Endothelial cell of umbilical vein (primary cell): ENCODE data around the gene PIM1. TPM values are rescaled to one million over a fixed set of nuclear protein-coding genes. Genes with fewer than 3 reads are reported as not detected.

ENCODE experiments used
- BruUV-seq: library from RNA; stranded (reverse); fragments of 400-500 nt; replicated peaks from 2 replicates; lab custom pipeline; 2021; lab: Mats Ljungman, UMichigan
- CTCF ChIA-PET: fragments of 300-600, 350-600 bp; sonication (Branson Sonifier 250); formaldehyde crosslinking; loops from one replicate; lab custom pipeline; 2021; ENCODE audit warnings: antibody characterized with exemption, inconsistent platforms; lab: Charles Lee
- POLR2A ChIA-PET: fragments of 300-600, 350-600 bp; sonication (Branson Sonifier 250); formaldehyde crosslinking; loops from one replicate; lab custom pipeline; 2021; ENCODE audit warnings: antibody characterized with exemption, inconsistent platforms; lab: Charles Lee
- DNase-seq: peaks from one replicate; pipeline ENCODE4 v3.0.0-alpha.2; 2011; ENCODE audit warnings: low read depth, low spot score
- FAIRE-seq: peaks from 2 replicates; lab custom pipeline; 2011; peaks lifted over from hg19 to GRCh38; lab: Jason Lieb, UNC
- H2AFZ ChIP-seq: 2 replicates; pipeline ENCODE4 v1.6.0; 2012; ENCODE audit warnings: low read depth, low read length, control low read depth, inconsistent platforms
- H3K27ac ChIP-seq: 2 replicates; pipeline ENCODE4 v1.5.1; 2011; ENCODE audit warnings: low read depth, mild to moderate bottlenecking, control low read depth, low read length, moderate library complexity; ENCODE audit not compliant: insufficient read depth
- H3K27me3 ChIP-seq, 2 experiments: 2 replicates each; pipeline versions ENCODE4 v1.6.0 to v1.6.1; 2011; ENCODE audit warnings: low read length in 2 of 2, mixed read lengths in 1 of 2; ENCODE audit not compliant: control insufficient read depth in 2 of 2, insufficient read depth in 2 of 2
- H3K36me3 ChIP-seq, 2 experiments: 2 replicates in 1 of 2; 3 replicates in 1 of 2; pipeline ENCODE4 v1.5.1; 2011; ENCODE audit warnings: low read length in 2 of 2, mild to moderate bottlenecking in 1 of 2, moderate library complexity in 1 of 2; ENCODE audit not compliant: control insufficient read depth in 2 of 2, insufficient read depth in 2 of 2; ENCODE audit errors: extremely low read depth in 1 of 2
- H3K4me1 ChIP-seq: 3 replicates; pipeline ENCODE4 v1.5.1; 2011; ENCODE audit warnings: mild to moderate bottlenecking, low read length; ENCODE audit not compliant: control insufficient read depth, insufficient read depth; ENCODE audit errors: extremely low read depth
- H3K4me2 ChIP-seq: 2 replicates; pipeline ENCODE4 v1.6.1; 2011; ENCODE audit warnings: low read length, control low read depth, mixed read lengths; ENCODE audit not compliant: insufficient read depth
- H3K4me3 ChIP-seq, 3 experiments: fragments of 200-600 bp in 1 of 3; sonication (generic), shearing (Covaris generic) in 1 of 3; replicated peaks in 1 of 3; 2 replicates each; pipeline ENCODE4 v1.5.1; 2011 to 2016; ENCODE audit warnings: control low read depth in 3 of 3, low read length in 3 of 3, mild to moderate bottlenecking in 2 of 3, inconsistent platforms in 1 of 3, low read depth in 1 of 3, moderate library complexity in 1 of 3; ENCODE audit not compliant: insufficient read depth in 1 of 3
- H3K79me2 ChIP-seq: 2 replicates; pipeline ENCODE4 v1.6.0; 2012; ENCODE audit warnings: low read length, inconsistent platforms; ENCODE audit not compliant: control insufficient read depth, insufficient read depth
- H3K9ac ChIP-seq: replicated peaks from 2 replicates; pipeline ENCODE3; 2011; ENCODE audit warnings: low read length, control low read depth; ENCODE audit not compliant: insufficient read depth; ENCODE audit errors: extremely low read depth
- H3K9me1 ChIP-seq: replicated peaks from 3 replicates; pipeline ENCODE4 v1.6.0; 2011; ENCODE audit warnings: mild to moderate bottlenecking, low read length; ENCODE audit not compliant: control insufficient read depth, insufficient read depth; ENCODE audit errors: extremely low read depth
- H3K9me3 ChIP-seq: replicated peaks from 2 replicates; pipeline ENCODE4 v1.5.1; 2012; ENCODE audit warnings: low read length, inconsistent platforms; ENCODE audit not compliant: control insufficient read depth, insufficient read depth
- H4K20me1 ChIP-seq: replicated peaks from 2 replicates; pipeline ENCODE3; 2011; ENCODE audit warnings: mild to moderate bottlenecking, low read length; ENCODE audit not compliant: control insufficient read depth, insufficient read depth; ENCODE audit errors: extremely low read depth
- CTCF ChIP-seq, 2 donors: IDR thresholded peaks; 1 replicate in 1 of 2; 2 replicates in 1 of 2; pipeline ENCODE4 v1.5.1; 2011; ENCODE audit warnings: low read length in 2 of 2, mild to moderate bottlenecking in 2 of 2, moderate library complexity in 2 of 2, control low read depth in 1 of 2, inconsistent platforms in 1 of 2, low read depth in 1 of 2; ENCODE audit not compliant: insufficient read depth in 1 of 2; ENCODE audit errors: extremely low read depth in 1 of 2
- JUN ChIP-seq: IDR thresholded peaks from 2 replicates; pipeline ENCODE4 v1.6.1; 2011; ENCODE audit warnings: borderline replicate concordance, low read depth; ENCODE audit not compliant: insufficient read length, insufficient read depth
- MAX ChIP-seq: IDR thresholded peaks from 2 replicates; pipeline ENCODE4 v1.6.1; 2011; ENCODE audit not compliant: insufficient read depth, insufficient read length
- POLR2AphosphoS5 ChIP-seq: IDR thresholded peaks from 2 replicates; pipeline ENCODE4 v1.6.1; 2012; ENCODE audit warnings: low read depth, mild to moderate bottlenecking, control low read depth, low read length, moderate library complexity; ENCODE audit not compliant: insufficient read depth
- dilution Hi-C: fragments of 300-500 bp; cut with MboI; formaldehyde crosslinking; loops from one replicate; pipeline ENCODE4 v1.15.0; 2019; ENCODE audit warnings: low sequenced_read_pairs; ENCODE audit not compliant: extremely low pct_ligation_motif_present
- intact Hi-C: fragments of 100-400 bp; cut with micrococcal nuclease; formaldehyde crosslinking; loops from one replicate; pipeline ENCODE4 v1.10.0; 2022
- polyA plus RNA-seq, 4 experiments: library from polyadenylated mRNA; depleted of rRNA in 3 of 4; stranded (reverse) in 3 of 4; unstranded in 1 of 4; fragments of >200 nt; gene quantifications; 2 replicates each; pipeline versions ENCODE4 v1.2.1 to v1.2.3, GENCODE V29; 2011 to 2012; ENCODE audit warnings: missing spikeins in 1 of 4
- total RNA-seq: library from RNA; stranded (reverse); gene quantifications from 2 replicates; pipeline ENCODE4 v1.2.3, GENCODE V29; 2021

PIM1 gene
- total and polyA plus RNA-seq, 2 donors (not counting 3 experiments of a cell fraction or from before 2014, with no cell fraction given), result 9.2 to 11.3 TPM

- dilution Hi-C loops (no loop called here), intact Hi-C loops (loop anchor here (1.0 kb wide), 6 partner anchors 38 to 287 kb away; partner anchors contain the start of gene C6orf89)
- peak overlapping the region; percentile 61 to 95 (median 74) for H3K4me3 ChIP-seq
- DNase-seq, result peak; percentile 89
- H3K4me1 ChIP-seq, result peaks cover 22% of the 10 kb centered on the region
- H3K9me1 ChIP-seq, result no peaks in the 10 kb centered on the region
- BruUV-seq, result no TSS peak
- no peaks in the 10 kb centered on the region for H3K27me3 ChIP-seq
- FAIRE-seq, result peak; percentile 93
- peaks cover 5 to 15% of the 10 kb centered on the region in 2 experiments for H3K36me3 ChIP-seq
- H3K79me2 ChIP-seq, result peaks cover 2% of the 10 kb centered on the region
- peak; percentile 83 to 92 for TF ChIP-seq CTCF (IDR thresholded peaks at IDR 0.05; ENCODE audit: extremely low read depth in 1 of 2, insufficient read depth in 1 of 2, low read depth in 1 of 2, low read length in 2 of 2)
- peak; percentile 86 for TF ChIP-seq MAX
- peak; percentile 53 for TF ChIP-seq POLR2AphosphoS5
- no peak for TF ChIP-seq JUN
- H2AFZ ChIP-seq, result peak overlapping the region; percentile 89
- no peaks in the 10 kb centered on the region for H4K20me1 ChIP-seq
- peak overlapping the region; percentile 62 for H3K27ac ChIP-seq
- peak overlapping the region; percentile 92 for H3K4me2 ChIP-seq
- CTCF ChIA-PET, result interaction anchor here (0.6 to 6.8 kb wide), 26 partner anchors 9 to 150 kb away, joined by 3 to 399 read pairs (median 6); no protein-coding TSS in a partner anchor
- peak overlapping the region; percentile 86 for H3K9ac ChIP-seq
- POLR2A ChIA-PET, result interaction anchor here (1.0 to 1.6 kb wide), 3 partner anchors 113 to 142 kb away, joined by 3 to 7 read pairs (median 5); no protein-coding TSS in a partner anchor
- no peaks in the 10 kb centered on the region for H3K9me3 ChIP-seq
These were observed 2.2 kb downstream of the PIM1 start for GRCh38 chr6:37171970-37172812.
